K562 (cell line): ENCODE results near the gene HSPA1B. TPM values are rescaled to one million over a fixed set of nuclear protein-coding genes. Genes with fewer than 3 reads are reported as not detected.

Source experiments
- ATF4 ChIP-seq: fragments of 450-650 bp; formaldehyde crosslinking; IDR thresholded peaks from 2 replicates; pipeline ENCODE4 v1.4.0; 2022; ENCODE audit warnings: mild to moderate bottlenecking, moderate library complexity
- CBX5 ChIP-seq: IDR thresholded peaks from 2 replicates; pipeline ENCODE4 v1.6.1; 2014; ENCODE audit warnings: low read depth, borderline replicate concordance
- CREB5 ChIP-seq: fragments of 250-450 bp; sonication (Bioruptor Pico); IDR thresholded peaks from 2 replicates; pipeline ENCODE4 v1.5.0; 2020; ENCODE audit warnings: mild to moderate bottlenecking
- EP300 ChIP-seq: IDR thresholded peaks from 2 replicates; pipeline ENCODE4 v1.6.1; 2012; ENCODE audit warnings: low read length, improper control_type of control experiment
- ETV1 ChIP-seq: fragments of 450-650 bp; conservative IDR thresholded peaks from 2 replicates; pipeline ENCODE4 v1.6.1; 2016; ENCODE audit warnings: missing genetic modification characterization, control low read depth, low read depth, missing compliant biosample characterization
- HDGF ChIP-seq: fragments of 450-650 bp; IDR thresholded peaks from 2 replicates; pipeline ENCODE4 v1.6.1; 2016
- JUN ChIP-seq, 2 experiments: sonication (generic) in 1 of 2; formaldehyde crosslinking in 1 of 2; IDR thresholded peaks; 2 replicates each; pipeline versions ENCODE4 v1.6.1 to v1.8.0; 2012 to 2022; ENCODE audit warnings: borderline replicate concordance in 2 of 2, mild to moderate bottlenecking in 2 of 2, improper control_type of control experiment in 1 of 2, low read depth in 1 of 2, low read length in 1 of 2, missing genetic modification reagents in 1 of 2
- KAT2B ChIP-seq: IDR thresholded peaks from one replicate; pipeline ENCODE4 v1.6.1; 2012; ENCODE audit warnings: low read depth, mild to moderate bottlenecking, control low read depth, inconsistent platforms, low read length, moderate library complexity
- KDM2B ChIP-seq: fragments of 250-450 bp; sonication (Bioruptor Pico); IDR thresholded peaks from 2 replicates; pipeline ENCODE4 v1.8.0; 2021; ENCODE audit warnings: mild to moderate bottlenecking, moderate library complexity
- LARP7 ChIP-seq: fragments of 450-650 bp; IDR thresholded peaks from 2 replicates; pipeline ENCODE4 v1.6.1; 2016
- PBX2 ChIP-seq, 2 experiments: IDR thresholded peaks in 1 of 2; conservative IDR thresholded peaks in 1 of 2; 2 replicates each; pipeline ENCODE4 v1.6.1; 2016; ENCODE audit warnings: low read depth in 2 of 2, mild to moderate bottlenecking in 1 of 2, missing compliant biosample characterization in 1 of 2, missing genetic modification characterization in 1 of 2, moderate library complexity in 1 of 2
- RCOR1 ChIP-seq, 2 experiments: IDR thresholded peaks; 2 replicates each; pipeline ENCODE4 v1.6.1; 2012; ENCODE audit warnings: low read depth in 2 of 2, low read length in 2 of 2, borderline replicate concordance in 1 of 2, improper control_type of control experiment in 1 of 2
- SREBF1 ChIP-seq: fragments of 150-350 bp; IDR thresholded peaks from 2 replicates; pipeline ENCODE4 v1.6.1; 2014; ENCODE audit warnings: antibody characterized with exemption, low read depth, low read length, borderline replicate concordance
- TFAP4 ChIP-seq: sonication (generic); formaldehyde crosslinking; IDR thresholded peaks from 2 replicates; pipeline ENCODE4 v1.8.0; 2022; ENCODE audit warnings: missing genetic modification reagents, mild to moderate bottlenecking, moderate library complexity, borderline replicate concordance
- ZFP30 ChIP-seq: fragments of 250-450 bp; sonication (Bioruptor Pico); IDR thresholded peaks from 2 replicates; pipeline ENCODE4 v1.8.0; 2022; ENCODE audit warnings: moderate library complexity, mild to moderate bottlenecking, inconsistent platforms, borderline replicate concordance
- ZNF384 ChIP-seq: IDR thresholded peaks from 2 replicates; pipeline ENCODE4 v1.6.1; 2012; ENCODE audit warnings: low read depth, low read length, improper control_type of control experiment
- ZNF444 ChIP-seq: fragments of 250-450 bp; sonication (Bioruptor Pico); IDR thresholded peaks from 2 replicates; pipeline ENCODE4 v1.4.0; 2020; ENCODE audit warnings: mild to moderate bottlenecking, moderate library complexity
- ZNF639 ChIP-seq, 2 experiments: fragments of 200-800 bp in 1 of 2; sonication (Bioruptor generic) in 1 of 2; sonication (generic) in 1 of 2; formaldehyde crosslinking in 1 of 2; IDR thresholded peaks in 1 of 2; conservative IDR thresholded peaks in 1 of 2; 2 replicates each; pipeline versions ENCODE4 v1.5.0 to v1.6.1; 2016 to 2020; ENCODE audit warnings: missing compliant biosample characterization in 1 of 2, missing genetic modification characterization in 1 of 2, missing genetic modification reagents in 1 of 2
- polyA plus RNA-seq, 8 experiments: library from polyadenylated mRNA; depleted of rRNA in 4 of 8; stranded (reverse) in 5 of 8; unstranded in 3 of 8; fragments of >200 nt; fragmentation: Nextera tagmentation in 2 of 8; fragmentation: Illumina TruSeq in 1 of 8; extraction: Ambion mirVana in 2 of 8; extraction: Trizol in 1 of 8; gene quantifications; 2 replicates each; pipeline versions ENCODE4 v1.2.1 to v1.2.3, GENCODE V29; 2011 to 2014; ENCODE audit warnings: inconsistent platforms in 1 of 8, missing spikeins in 1 of 8
- total RNA-seq, 7 experiments: library from RNA; depleted of rRNA in 6 of 7; stranded (reverse); fragments of >200 nt in 6 of 7; fragmentation: Illumina TruSeq in 2 of 7; extraction: Trizol in 2 of 7; gene quantifications; 2 replicates each; pipeline versions ENCODE4 v1.2.1 to v1.2.3, GENCODE V29; 2011 to 2021; ENCODE audit warnings: low replicate concordance in 1 of 7

Gene HSPA1B
- total and polyA plus RNA-seq, 9 of the 15 experiments (the other 6 are each of a cell fraction or from before 2014, with no cell fraction given), result 0.27 to 227 (median 51.2) TPM

GRCh38 chr6:31826793-31827285 is 699 bp upstream of the HSPA1B start (continued):
- peak in 1 of 2 experiments; percentile 69; a peak in 1 of 4 replicates for TF ChIP-seq ZNF639 (CRISPR knock-in tag; conservative IDR thresholded peaks at IDR 0.05 in 1 of 2, IDR thresholded peaks at IDR 0.05 in 1 of 2)
- TF ChIP-seq SREBF1, result no peak
- TF ChIP-seq ATF4 (CRISPR knock-in tag), result 0 out of 2 replicates have a peak, but pooled peaks have one; percentile 71
- no peak; the same call in 1 of the 2 replicates for TF ChIP-seq CREB5 (CRISPR knock-in tag)
- no peak for TF ChIP-seq CBX5
- TF ChIP-seq TFAP4 (CRISPR knock-in tag), result 0 out of 2 replicates have a peak, but pooled peaks have one; percentile 56
- no peak for TF ChIP-seq HDGF
- TF ChIP-seq ZNF444 (CRISPR knock-in tag), result peak; percentile 81
- no peak for TF ChIP-seq JUN (IDR thresholded peaks at IDR 0.05; ENCODE audit: borderline replicate concordance, low read depth, low read length)
- no peak for TF ChIP-seq JUN (CRISPR knock-in tag; IDR thresholded peaks at IDR 0.05; ENCODE audit: borderline replicate concordance)
- no peak for TF ChIP-seq PBX2 (CRISPR knock-in tag; IDR thresholded peaks at IDR 0.05; ENCODE audit: low read depth)
- TF ChIP-seq PBX2 (tag; conservative IDR thresholded peaks at IDR 0.05; ENCODE audit: low read depth), result no peak
- peak; percentile 82 for TF ChIP-seq ETV1 (tag)
- 0 out of 4 replicates have a peak, but pooled peaks have one; percentile 3 to 5 for TF ChIP-seq RCOR1 (IDR thresholded peaks at IDR 0.05; ENCODE audit: borderline replicate concordance in 1 of 2, low read depth in 2 of 2, low read length in 2 of 2)
- TF ChIP-seq KDM2B (CRISPR knock-in tag), result no peak
- no peak for TF ChIP-seq EP300
- TF ChIP-seq LARP7, result no peak
- peak; percentile 69 for TF ChIP-seq ZNF384
- TF ChIP-seq ZFP30 (CRISPR knock-in tag), result no peak
- peak; percentile 48 for TF ChIP-seq KAT2B
